Uterus (tissue), 2 donors: ENCODE results near the gene PSMD12.

Source experiments
- CTCF ChIP-seq, 4 experiments: fragments of 200-600 bp in 2 of 4; fragments of 450-650 bp in 2 of 4; sonication (generic) in 2 of 4; IDR thresholded peaks; one replicate each; pipeline ENCODE4 v1.5.1; 2016 to 2019; ENCODE audit warnings: antibody characterized with exemption in 4 of 4, mild to moderate bottlenecking in 2 of 4, moderate library complexity in 1 of 4
- POLR2A ChIP-seq, 2 donors: fragments of 450-650 bp; IDR thresholded peaks; one replicate each; pipeline ENCODE4 v1.6.1; 2016; ENCODE audit warnings: antibody characterized with exemption in 2 of 2, mild to moderate bottlenecking in 1 of 2, moderate library complexity in 1 of 2

DNA sequence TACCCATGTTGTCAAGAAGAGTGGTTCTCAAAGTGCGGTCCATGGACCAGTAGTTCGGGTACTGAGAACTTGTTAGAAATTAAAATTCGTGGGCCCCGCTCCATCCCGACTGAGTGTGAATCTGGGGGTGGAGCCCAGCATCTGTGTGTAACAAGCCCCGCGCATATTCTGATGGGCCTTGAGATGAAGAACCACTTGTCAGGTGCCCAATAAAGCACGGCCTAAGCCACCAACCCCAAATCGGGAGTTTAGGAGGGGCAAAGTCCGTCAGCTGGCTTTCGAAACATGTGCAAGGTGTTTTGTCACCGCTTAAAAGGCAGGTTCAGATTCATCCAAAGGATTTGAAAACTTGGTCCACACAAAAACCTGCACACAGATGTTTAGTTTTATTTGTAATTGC, 29.5 kb downstream of the PSMD12 start:
- TF ChIP-seq CTCF (IDR thresholded peaks at IDR 0.05) (no peak), POLR2A (IDR thresholded peaks at IDR 0.05) (no peak)
